ENCODE measurements around the gene ZNF142. TPM values are rescaled to one million over a fixed set of nuclear protein-coding genes. Genes with fewer than 3 reads are reported as not detected.

ZNF142 gene
- total and polyA plus RNA-seq, 2 donors from 2014 or later: 3.7 to 33.6 TPM

DNA sequence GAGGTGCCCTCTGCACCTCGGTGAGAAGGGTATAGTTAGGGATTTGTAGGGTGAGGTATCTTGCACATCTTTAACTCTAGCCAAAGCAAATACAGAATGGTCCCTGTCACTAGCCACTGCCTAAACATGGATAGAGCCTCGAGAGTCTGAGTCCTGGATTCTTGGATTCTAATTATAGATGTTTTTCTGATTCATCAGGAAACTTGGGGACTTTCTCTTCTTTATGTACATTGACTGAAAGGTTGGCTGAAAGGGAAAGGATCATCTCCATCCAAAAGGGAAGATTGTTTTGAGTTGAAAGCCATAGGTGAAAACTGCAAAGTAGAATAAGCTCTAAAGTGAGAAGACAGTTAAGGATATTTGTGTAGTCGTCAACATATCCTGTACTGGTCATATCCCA is 20.6 kb upstream of the ZNF142 start:
- Histone ChIP-seq H3K4me1 (ENCODE audit: control insufficient read depth in 2 of 3, insufficient read depth in 2 of 3, low read depth in 1 of 3, low read length in 3 of 3) (no peaks in the 10 kb centered on the region), H3K36me3 (ENCODE audit: control insufficient read depth in 2 of 3, insufficient read depth in 3 of 3, low read length in 3 of 3) (peaks cover 2 to 23% (median 18%) of the 10 kb centered on the region in 3 donors), H3K4me3 (ENCODE audit: low read length in 3 of 3) (no peak overlapping the region), H3K27ac (ENCODE audit: low read depth in 2 of 2, low read length in 2 of 2) (no peak overlapping the region), H3K27me3 (ENCODE audit: control insufficient read depth, insufficient read depth, low read length) (no peaks in the 10 kb centered on the region), H3K9ac (ENCODE audit: low read length in 3 of 3) (no peak overlapping the region), H3K9me3 (ENCODE audit: control insufficient read depth in 2 of 3, insufficient read depth in 1 of 3, low read length in 3 of 3) (no peaks in the 10 kb centered on the region)
- intact Hi-C loops (cut with DNase I): no loop called here
- TF ChIP-seq, protein P1, sequence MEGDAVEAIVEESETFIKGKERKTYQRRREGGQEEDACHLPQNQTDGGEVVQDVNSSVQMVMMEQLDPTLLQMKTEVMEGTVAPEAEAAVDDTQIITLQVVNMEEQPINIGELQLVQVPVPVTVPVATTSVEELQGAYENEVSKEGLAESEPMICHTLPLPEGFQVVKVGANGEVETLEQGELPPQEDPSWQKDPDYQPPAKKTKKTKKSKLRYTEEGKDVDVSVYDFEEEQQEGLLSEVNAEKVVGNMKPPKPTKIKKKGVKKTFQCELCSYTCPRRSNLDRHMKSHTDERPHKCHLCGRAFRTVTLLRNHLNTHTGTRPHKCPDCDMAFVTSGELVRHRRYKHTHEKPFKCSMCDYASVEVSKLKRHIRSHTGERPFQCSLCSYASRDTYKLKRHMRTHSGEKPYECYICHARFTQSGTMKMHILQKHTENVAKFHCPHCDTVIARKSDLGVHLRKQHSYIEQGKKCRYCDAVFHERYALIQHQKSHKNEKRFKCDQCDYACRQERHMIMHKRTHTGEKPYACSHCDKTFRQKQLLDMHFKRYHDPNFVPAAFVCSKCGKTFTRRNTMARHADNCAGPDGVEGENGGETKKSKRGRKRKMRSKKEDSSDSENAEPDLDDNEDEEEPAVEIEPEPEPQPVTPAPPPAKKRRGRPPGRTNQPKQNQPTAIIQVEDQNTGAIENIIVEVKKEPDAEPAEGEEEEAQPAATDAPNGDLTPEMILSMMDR (IDR thresholded peaks at IDR 0.05; ENCODE audit: borderline replicate concordance, extremely low read depth, insufficient read depth): no peak
- FAIRE-seq (no peak), DNase-seq (no peak)

GRCh38 chr2:218679119-218679518 is 19.7 kb upstream of the ZNF142 start:
- TF ChIP-seq, protein P1 (IDR thresholded peaks at IDR 0.05; ENCODE audit: borderline replicate concordance, extremely low read depth, insufficient read depth): no peak
- no peak overlapping the region for H3K4me3 ChIP-seq (ENCODE audit: low read length in 3 of 3)
- intact Hi-C loops (cut with DNase I): no loop called here
- H3K36me3 ChIP-seq (ENCODE audit: control insufficient read depth in 2 of 3, insufficient read depth in 3 of 3, low read length in 3 of 3): peaks cover 2 to 20% (median 15%) of the 10 kb centered on the region in 3 donors
- FAIRE-seq: no peak
- H3K27ac ChIP-seq (ENCODE audit: low read depth in 2 of 2, low read length in 2 of 2): no peak overlapping the region
- H3K9ac ChIP-seq (ENCODE audit: low read length in 3 of 3): no peak overlapping the region
- DNase-seq: no peak
- no peaks in the 10 kb centered on the region for H3K4me1 ChIP-seq (ENCODE audit: control insufficient read depth in 2 of 3, insufficient read depth in 2 of 3, low read depth in 1 of 3, low read length in 3 of 3)
- H3K27me3 ChIP-seq (ENCODE audit: control insufficient read depth, insufficient read depth, low read length): no peaks in the 10 kb centered on the region
- no peaks in the 10 kb centered on the region for H3K9me3 ChIP-seq (ENCODE audit: control insufficient read depth in 2 of 3, insufficient read depth in 1 of 3, low read length in 3 of 3)

- peak within 1 kb of the TSS; percentile 89 to 97 (median 94) for H3K4me3 ChIP-seq (ENCODE audit: low read length in 3 of 3)
- peak within 1 kb of the TSS; percentile 1 to 69 for H3K27ac ChIP-seq (ENCODE audit: low read depth in 2 of 2, low read length in 2 of 2)
- H3K27me3 ChIP-seq (ENCODE audit: control insufficient read depth, insufficient read depth, low read length): no peaks in the 10 kb centered on the region
- peaks cover 2 to 13% (median 8%) of the 10 kb centered on the region in 3 donors for H3K36me3 ChIP-seq (ENCODE audit: control insufficient read depth in 2 of 3, insufficient read depth in 3 of 3, low read length in 3 of 3)
- peaks cover 0 to 10% (median 5%) of the 10 kb centered on the region in 3 donors for H3K4me1 ChIP-seq (ENCODE audit: control insufficient read depth in 2 of 3, insufficient read depth in 2 of 3, low read depth in 1 of 3, low read length in 3 of 3)
- peak; percentile 89 to 97 (median 95) for DNase-seq
- H3K9ac ChIP-seq (ENCODE audit: low read length in 3 of 3): peak within 1 kb of the TSS; percentile 85 to 91 (median 86)
- TF ChIP-seq, protein P1 (IDR thresholded peaks at IDR 0.05; ENCODE audit: borderline replicate concordance, extremely low read depth, insufficient read depth): no peak
- no peaks in the 10 kb centered on the region for H3K9me3 ChIP-seq (ENCODE audit: control insufficient read depth in 2 of 3, insufficient read depth in 1 of 3, low read length in 3 of 3)
- FAIRE-seq: no peak
- intact Hi-C loops (cut with DNase I): no loop called here
Observed at GRCh38 chr2:218671654-218672566, 12.5 kb upstream of the ZNF142 start, which contains the start of the genes RNF25 and STK36. Gene RNF25 (minus strand): TSS chr2:218672002. CDS start chr2:218671970, 32 bp downstream. Gene STK36 (plus strand): TSS chr2:218672086. CDS start chr2:218672830, 744 bp downstream.
